Measurements from ENCODE around the gene KIF17. TPM values are rescaled to one million over a fixed set of nuclear protein-coding genes. Genes with fewer than 3 reads are reported as not detected.

Gene KIF17
- total RNA-seq, 4 donors from 2014 or later: 0.27 to 21.1 (median 0.79) TPM; not detected in 1

DNA sequence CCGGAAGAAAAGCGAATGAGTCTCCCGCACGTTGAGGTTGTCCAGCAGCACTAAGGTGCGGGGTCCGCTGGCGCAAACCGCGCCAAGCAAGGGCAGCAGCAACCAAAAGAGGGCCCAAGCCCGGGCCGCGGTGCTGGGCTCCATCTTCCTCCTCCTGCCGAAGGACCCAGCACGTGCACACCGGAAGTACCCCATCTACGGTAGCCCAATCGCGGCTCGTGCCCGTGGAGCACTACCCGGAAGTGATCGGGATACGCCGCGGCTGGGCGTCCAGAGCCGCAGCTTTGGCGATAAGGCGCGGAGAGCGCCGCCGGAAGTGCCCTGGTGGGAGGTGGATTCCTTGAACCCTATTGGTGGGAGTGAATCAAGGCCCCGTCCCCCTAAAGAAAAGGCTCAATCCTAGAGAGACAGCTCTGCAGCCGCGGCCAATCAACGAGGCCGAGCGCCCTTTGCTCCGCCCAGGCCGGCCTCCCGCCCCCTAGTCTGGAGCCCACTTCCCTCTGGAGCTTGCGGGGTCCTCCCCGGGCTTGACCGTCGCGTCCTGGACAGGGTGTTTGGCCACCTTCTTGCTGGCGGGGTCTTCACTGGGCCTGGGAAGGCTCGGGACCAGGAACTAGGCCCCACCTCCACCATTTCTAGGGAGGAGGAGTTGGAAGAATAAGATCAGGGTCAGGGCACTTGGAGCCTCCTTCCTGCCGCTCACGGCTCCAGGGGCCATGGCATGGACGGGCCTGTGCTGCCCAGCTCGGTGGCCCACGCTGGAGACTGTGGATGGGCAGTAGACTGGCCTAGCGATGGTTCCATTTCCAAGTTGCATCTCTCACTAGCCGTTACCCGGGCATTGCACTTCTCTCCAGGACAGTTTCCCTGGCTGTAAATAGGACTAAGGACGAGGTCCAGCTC is 56.3 kb downstream of the KIF17 start, which contains the start of gene DDOST:
TSS of gene DDOST (minus strand) at position 163 of the 903 bp plus-strand sequence. CDS start at position 144, 19 bp downstream.
- Histone ChIP-seq H3K27me3 (no peaks in the 10 kb centered on the region), H3K4me1 (peaks cover 11 to 22% (median 19%) of the 10 kb centered on the region in 4 donors), H3K36me3 (peaks cover 0 to 10% (median 0%) of the 10 kb centered on the region in 4 donors), H3K4me3 (peak within 1 kb of the TSS; percentile 75 to 99 (median 94)), H3K27ac (peak within 1 kb of the TSS; percentile 82 to 91 (median 84)), H3K9me3 (no peaks in the 10 kb centered on the region)
- peak; percentile 43 to 74 (median 64) for TF ChIP-seq POLR2AphosphoS5 (IDR thresholded peaks at IDR 0.05)
- TF ChIP-seq EP300 (IDR thresholded peaks at IDR 0.05; ENCODE audit: low read depth): no peak
- TF ChIP-seq, protein P1, sequence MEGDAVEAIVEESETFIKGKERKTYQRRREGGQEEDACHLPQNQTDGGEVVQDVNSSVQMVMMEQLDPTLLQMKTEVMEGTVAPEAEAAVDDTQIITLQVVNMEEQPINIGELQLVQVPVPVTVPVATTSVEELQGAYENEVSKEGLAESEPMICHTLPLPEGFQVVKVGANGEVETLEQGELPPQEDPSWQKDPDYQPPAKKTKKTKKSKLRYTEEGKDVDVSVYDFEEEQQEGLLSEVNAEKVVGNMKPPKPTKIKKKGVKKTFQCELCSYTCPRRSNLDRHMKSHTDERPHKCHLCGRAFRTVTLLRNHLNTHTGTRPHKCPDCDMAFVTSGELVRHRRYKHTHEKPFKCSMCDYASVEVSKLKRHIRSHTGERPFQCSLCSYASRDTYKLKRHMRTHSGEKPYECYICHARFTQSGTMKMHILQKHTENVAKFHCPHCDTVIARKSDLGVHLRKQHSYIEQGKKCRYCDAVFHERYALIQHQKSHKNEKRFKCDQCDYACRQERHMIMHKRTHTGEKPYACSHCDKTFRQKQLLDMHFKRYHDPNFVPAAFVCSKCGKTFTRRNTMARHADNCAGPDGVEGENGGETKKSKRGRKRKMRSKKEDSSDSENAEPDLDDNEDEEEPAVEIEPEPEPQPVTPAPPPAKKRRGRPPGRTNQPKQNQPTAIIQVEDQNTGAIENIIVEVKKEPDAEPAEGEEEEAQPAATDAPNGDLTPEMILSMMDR (IDR thresholded peaks at IDR 0.05): peak in 4 of 5 experiments; percentile 30 to 61 (median 44)
- TF ChIP-seq POLR2A (IDR thresholded peaks at IDR 0.05): peak; percentile 51
- intact Hi-C loops (cut with DNase I; ENCODE audit: low total_unique reads): no loop called here
- DNase-seq: peak; percentile 96
- WGBS, 2 donors (ENCODE audit: low coverage in 1 of 2): 0 to 2% methylated on average over 3 to 40 of the region's 58 CpGs
- in situ Hi-C loops (cut with MboI; ENCODE audit: low pct_ligation_motif_present in 1 of 4, low pct_unique_long_range_greater_than_20kb in 1 of 4, low sequenced_read_pairs in 3 of 4): no loop called here

DNA sequence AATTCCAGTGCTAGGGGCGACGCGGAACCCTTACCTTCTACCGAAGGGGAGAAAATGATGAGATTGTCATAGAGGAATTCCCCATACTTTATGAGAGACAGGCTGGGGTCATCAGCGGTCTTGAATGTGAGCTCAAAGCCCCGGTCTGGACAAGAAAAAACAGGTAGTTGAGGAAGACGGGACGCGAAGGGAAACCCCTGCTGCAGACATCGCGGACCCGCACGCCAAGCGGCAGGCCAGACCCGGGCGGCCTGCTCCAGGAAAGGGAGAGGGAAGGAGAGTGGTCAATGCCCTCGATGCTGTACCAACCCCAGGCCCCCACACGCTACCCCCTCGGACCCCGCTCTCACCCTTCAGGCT is 57.0 kb downstream of the KIF17 start:
- no peak for DNase-seq
- in situ Hi-C loops (cut with MboI; ENCODE audit: low pct_ligation_motif_present in 1 of 4, low pct_unique_long_range_greater_than_20kb in 1 of 4, low sequenced_read_pairs in 3 of 4): no loop called here

DNA sequence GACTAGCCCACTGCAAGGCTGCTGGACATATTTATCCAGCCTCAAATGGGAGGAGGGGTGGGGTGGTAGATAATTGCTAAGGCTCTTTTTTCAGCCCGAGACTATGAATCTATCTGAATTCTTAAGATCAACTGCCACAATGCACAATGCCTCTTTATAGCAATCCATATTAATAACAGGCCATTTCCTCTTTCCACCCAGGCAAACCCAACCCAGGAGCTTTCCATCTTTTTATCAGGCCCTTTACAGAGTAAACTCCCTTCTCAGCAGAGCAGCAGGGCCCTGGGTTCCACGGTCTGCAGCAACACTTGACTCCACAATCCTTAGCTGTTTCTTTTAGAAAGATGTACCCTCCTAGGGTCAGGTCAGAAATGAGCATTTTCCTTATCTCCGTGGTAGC is 57.4 kb downstream of the KIF17 start:
- in situ Hi-C loops (cut with MboI; ENCODE audit: low pct_ligation_motif_present in 1 of 4, low pct_unique_long_range_greater_than_20kb in 1 of 4, low sequenced_read_pairs in 3 of 4): no loop called here
- TF ChIP-seq POLR2A (IDR thresholded peaks at IDR 0.05) (no peak), EP300 (IDR thresholded peaks at IDR 0.05; ENCODE audit: low read depth) (no peak), POLR2AphosphoS5 (IDR thresholded peaks at IDR 0.05) (no peak)
- TF ChIP-seq, protein P1 (IDR thresholded peaks at IDR 0.05): no peak
- Histone ChIP-seq H3K27me3 (no peaks in the 10 kb centered on the region), H3K4me3 (peak overlapping the region; percentile 75 to 99 (median 94)), H3K36me3 (peaks cover 0 to 15% (median 4%) of the 10 kb centered on the region in 4 donors), H3K27ac (peak overlapping the region; percentile 82 to 91 (median 84)), H3K9me3 (no peaks in the 10 kb centered on the region), H3K4me1 (peaks cover 11 to 22% (median 19%) of the 10 kb centered on the region in 4 donors)
- intact Hi-C loops (cut with DNase I; ENCODE audit: low total_unique reads): no loop called here
- 11 to 17% methylated on average over 2 to 3 of the region's 3 CpGs for WGBS, 2 donors (ENCODE audit: low coverage in 1 of 2)
- DNase-seq: no peak

More for the DNA sequence above, 57.0 kb downstream of the KIF17 start:
- H3K27me3 ChIP-seq: no peaks in the 10 kb centered on the region
- H3K4me3 ChIP-seq: peak overlapping the region; percentile 75 to 99 (median 94)
- intact Hi-C loops (cut with DNase I; ENCODE audit: low total_unique reads): no loop called here
- peaks cover 0 to 10% (median 2%) of the 10 kb centered on the region in 4 donors for H3K36me3 ChIP-seq
- no peak for TF ChIP-seq EP300 (IDR thresholded peaks at IDR 0.05; ENCODE audit: low read depth)
- TF ChIP-seq, protein P1 (IDR thresholded peaks at IDR 0.05): no peak
- TF ChIP-seq POLR2A (IDR thresholded peaks at IDR 0.05): no peak
- TF ChIP-seq POLR2AphosphoS5 (IDR thresholded peaks at IDR 0.05): no peak
- H3K4me1 ChIP-seq: peaks cover 11 to 22% (median 19%) of the 10 kb centered on the region in 4 donors
- no peaks in the 10 kb centered on the region for H3K9me3 ChIP-seq
- H3K27ac ChIP-seq: peak overlapping the region; percentile 82 to 91 (median 84)
- 1% methylated on average over 20 of the region's 20 CpGs; no CpG with 5 or more reads in 1 of the 2 donors for WGBS, 2 donors (ENCODE audit: low coverage in 1 of 2)

DNA sequence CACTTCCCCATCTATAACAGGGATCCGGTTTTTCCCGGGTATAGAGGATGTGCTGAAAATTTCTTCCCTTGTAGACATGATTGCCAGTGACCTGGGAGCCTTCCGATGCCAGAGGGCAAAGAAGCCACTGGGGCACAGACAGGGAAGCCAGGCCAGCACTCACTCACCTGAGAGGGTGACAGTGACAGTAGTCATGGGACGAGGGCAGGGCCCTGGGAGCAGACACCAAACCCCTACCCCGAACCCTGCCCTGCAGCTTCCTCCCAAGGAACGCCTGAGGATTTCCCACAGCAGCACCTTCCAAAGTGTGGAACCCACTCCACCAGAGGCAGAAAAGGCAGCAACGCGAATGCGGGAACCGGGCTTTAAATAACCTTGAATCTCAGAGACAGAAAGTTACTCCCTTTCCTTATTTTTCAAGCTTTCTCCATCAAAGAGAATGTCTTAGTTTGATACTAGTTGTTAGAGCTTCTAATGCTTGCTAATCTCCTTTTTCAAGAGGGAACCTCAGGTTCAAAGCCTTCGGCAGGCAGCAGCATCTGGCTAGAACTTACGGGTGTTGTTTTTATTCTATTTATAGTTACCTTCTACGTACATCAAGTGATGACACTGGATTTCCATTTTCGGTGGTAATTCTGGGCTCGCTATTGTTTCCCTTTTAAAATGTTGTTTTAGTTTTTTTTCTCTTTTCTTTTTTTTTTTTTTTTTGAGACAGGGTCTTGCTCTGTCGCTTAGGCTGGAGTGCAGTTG is 59.5 kb downstream of the KIF17 start:
- Histone ChIP-seq H3K27ac (no peak overlapping the region), H3K27me3 (no peaks in the 10 kb centered on the region), H3K4me3 (no peak overlapping the region), H3K4me1 (peaks cover 11 to 22% (median 19%) of the 10 kb centered on the region in 4 donors), H3K9me3 (no peaks in the 10 kb centered on the region), H3K36me3 (peaks cover 0 to 31% (median 12%) of the 10 kb centered on the region in 4 donors)
- TF ChIP-seq POLR2A (IDR thresholded peaks at IDR 0.05): no peak
- no peak for TF ChIP-seq POLR2AphosphoS5 (IDR thresholded peaks at IDR 0.05)
- TF ChIP-seq EP300 (IDR thresholded peaks at IDR 0.05; ENCODE audit: low read depth): no peak
- TF ChIP-seq, protein P1 (IDR thresholded peaks at IDR 0.05): no peak
- in situ Hi-C loops (cut with MboI; ENCODE audit: low pct_ligation_motif_present in 1 of 4, low pct_unique_long_range_greater_than_20kb in 1 of 4, low sequenced_read_pairs in 3 of 4): no loop called here
- 75 to 84% methylated on average over 6 to 16 of the region's 16 CpGs for WGBS, 2 donors (ENCODE audit: low coverage in 1 of 2)
- intact Hi-C loops (cut with DNase I; ENCODE audit: low total_unique reads): no loop called here
- DNase-seq: no peak
